ENCODE results near the gene CDK11B.
"Not testable (repeated sequence)": the region's sequence is repeated elsewhere in the genome, so short reads cannot be mapped to it uniquely, and the experiment has no call there.

The CDK11B gene

DNA sequence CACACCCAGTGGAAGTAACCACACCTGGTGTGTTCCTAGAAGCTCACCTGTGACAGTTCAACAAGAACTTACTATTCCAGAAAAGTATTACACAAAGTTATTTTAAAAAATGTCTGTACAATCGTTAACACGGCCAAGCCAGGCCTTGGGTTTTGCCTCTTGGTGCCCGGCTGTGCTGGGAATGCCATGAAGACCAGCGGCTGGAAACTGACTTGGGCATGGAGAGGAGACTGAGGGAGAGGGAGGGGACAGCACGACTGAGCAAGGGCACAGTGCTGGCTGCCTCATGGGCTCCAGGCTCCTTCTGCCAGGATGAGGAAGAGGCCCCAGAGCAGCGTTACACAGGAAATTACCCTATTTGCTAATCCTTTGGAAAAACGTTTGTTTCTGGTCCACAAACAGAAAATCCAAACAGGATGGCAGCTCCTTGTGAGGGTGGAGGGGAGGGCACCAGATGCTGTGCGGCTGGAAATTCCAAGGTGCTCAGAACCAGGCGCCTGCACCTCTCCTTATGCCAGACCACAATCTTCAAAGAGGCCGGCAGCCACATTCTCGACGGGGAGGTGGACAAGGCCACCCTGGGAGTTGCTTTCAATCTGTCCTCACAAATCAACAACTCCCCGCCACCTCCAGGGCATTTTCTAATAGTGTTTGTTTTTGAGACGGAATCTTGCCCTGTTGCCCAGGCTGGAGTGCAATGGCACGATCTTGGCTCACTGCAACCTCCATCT lies 4.2 kb upstream of the CDK11B start:
- in situ Hi-C loops (cut with HindIII; ENCODE audit: low sequenced_read_pairs), result not testable (repeated sequence)

DNA sequence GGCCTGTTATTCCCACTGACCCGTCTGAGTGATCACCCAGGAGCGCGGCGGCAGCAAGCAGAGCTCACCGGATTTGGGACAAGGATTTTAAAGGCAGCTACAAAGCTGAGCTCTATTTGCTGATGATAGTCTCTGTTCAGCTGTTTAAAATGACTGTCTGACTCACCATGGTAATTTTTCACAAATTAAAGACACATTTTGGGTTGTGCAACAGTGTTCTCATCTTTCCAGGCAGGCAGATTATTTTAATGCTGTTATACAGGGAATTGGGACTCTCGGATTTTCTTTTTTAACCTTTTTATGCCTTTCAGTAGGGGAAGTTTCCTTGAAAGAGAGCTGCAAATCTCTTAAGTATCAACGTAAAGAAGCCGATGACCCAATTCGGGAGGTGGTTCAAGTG lies 3.6 kb upstream of the CDK11B start:
- in situ Hi-C loops (cut with HindIII; ENCODE audit: low sequenced_read_pairs), result not testable (repeated sequence)

DNA sequence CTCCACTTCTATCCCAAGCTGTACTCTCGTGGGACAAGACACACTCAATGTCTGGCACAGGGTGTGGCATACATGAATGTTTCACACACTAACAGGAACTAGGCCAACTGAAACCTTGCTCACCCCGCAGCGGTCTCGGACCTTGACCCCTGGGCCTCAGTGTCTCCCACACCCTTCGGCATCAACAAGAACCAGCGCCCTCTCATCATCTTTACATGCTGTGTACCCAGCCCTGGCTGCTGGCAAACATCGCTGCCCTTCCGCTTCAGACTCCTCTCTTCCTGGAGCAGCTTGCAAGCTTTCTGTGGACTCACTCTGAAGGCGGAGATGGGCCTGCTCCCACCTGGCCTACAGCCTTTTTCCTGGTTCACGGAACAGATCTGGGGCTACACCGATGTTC lies 10.5 kb downstream of the CDK11B start:
- in situ Hi-C loops (cut with HindIII; ENCODE audit: low sequenced_read_pairs), result not testable (repeated sequence)

DNA sequence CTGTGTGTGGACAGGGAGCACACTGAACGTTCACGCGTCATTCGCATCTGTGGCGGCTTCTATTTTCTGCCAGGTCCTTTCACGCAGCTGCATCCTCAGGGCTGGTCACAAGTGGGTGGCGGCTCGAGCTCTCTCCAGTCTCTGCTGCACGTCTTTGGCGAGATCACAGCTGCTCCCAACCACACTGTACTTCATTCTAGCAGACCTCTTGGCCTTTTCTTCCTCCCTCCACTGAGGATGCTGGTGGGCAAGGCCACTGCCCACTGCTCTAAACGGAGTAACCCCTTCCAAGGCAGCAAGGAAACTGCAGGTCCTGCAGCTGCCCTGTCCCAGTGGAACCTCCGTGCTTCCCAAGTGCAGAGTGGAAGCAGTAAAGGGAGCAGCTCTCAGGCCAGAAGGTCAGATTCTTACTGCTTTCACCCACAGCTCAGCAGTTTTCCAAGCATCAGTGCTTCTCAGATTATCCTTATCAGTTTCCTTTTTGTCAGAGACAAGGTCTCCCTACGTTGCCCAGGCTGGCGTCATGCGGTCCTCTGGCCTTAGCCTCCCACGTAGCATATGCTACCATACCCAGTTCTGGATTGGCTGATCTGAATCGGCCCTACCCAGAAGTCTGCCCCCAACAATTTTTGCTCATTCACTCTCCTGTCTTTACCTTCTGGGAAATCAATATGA lies 11.1 kb downstream of the CDK11B start:
- in situ Hi-C loops (cut with HindIII; ENCODE audit: low sequenced_read_pairs), result not testable (repeated sequence)

DNA sequence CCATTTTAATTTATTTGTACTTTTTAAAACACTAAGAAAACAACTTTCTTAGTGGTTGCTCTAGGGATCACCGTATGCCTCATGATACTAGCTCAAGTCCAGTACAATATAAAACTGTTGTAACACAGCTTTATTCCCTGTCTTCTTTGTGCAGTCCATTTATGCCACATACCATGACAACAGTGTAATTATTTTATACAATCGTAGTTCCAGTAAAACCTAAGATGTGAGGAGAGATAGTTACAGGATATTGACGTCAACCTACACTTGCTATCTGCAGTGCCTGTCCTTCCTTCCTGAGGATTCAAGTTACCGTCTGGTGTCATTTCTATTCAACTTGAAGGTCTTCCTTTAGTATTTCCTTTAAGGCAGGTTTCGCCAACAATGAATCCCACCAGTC lies 12.5 kb downstream of the CDK11B start:
- in situ Hi-C loops (cut with HindIII; ENCODE audit: low sequenced_read_pairs), result not testable (repeated sequence)

DNA sequence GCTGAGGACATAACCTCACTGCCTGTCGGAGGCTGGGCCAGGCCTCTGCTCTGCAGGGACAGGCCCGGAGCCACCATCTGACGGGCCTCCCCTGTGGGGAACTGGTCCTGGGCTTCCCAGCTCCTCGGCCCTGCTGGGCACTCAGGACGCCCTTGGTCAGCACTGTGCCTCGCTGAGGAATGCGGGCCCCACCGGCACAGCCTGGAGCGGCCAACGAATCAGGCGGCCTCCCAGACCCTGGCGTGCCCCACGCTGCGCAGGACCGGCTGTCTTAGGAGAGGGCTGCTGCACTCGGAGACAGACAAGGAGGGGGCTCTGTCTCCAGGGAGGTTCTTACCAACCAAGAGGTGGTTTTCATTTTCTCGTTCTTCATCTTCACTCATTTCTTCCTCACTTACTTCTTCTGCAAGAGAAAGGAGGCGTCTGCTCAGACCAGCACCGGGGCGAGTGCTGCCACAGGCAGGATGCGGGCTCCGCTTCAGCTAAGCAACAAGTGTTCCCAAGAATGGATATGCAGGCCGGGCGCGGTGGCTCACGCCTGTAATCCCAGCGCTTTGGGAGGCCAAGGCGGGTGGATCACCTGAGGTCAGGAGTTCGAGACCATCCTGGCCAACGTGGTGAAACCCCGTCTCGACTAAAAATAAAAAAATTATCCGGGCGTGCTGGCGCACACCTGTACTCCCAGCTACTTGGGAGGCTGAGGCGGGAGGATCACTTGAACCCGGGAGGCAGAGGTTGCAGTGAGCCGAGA lies 17.9 kb downstream of the CDK11B start:
- in situ Hi-C loops (cut with HindIII; ENCODE audit: low sequenced_read_pairs), result not testable (repeated sequence)

DNA sequence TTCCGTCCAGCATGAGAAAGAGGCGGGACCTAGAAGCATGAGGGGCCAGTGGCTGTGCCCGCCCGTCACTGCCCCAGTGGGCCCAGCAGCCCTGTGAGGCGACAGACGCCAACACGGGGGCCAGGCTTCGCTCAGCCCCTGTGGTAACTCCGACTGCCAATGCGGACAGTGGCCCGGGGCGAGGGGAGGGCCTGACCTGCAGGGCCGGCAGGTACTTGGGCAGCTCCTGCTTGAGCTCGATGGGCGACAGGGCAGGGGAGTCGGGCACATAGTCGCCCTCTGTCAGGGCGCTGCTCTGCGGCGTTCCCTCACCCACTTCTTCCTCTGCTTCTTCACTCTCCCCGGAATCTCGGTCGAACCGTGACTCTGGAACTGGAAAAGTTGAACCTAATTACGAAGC lies 18.7 kb downstream of the CDK11B start:
- in situ Hi-C loops (cut with HindIII; ENCODE audit: low sequenced_read_pairs), result not testable (repeated sequence)

DNA sequence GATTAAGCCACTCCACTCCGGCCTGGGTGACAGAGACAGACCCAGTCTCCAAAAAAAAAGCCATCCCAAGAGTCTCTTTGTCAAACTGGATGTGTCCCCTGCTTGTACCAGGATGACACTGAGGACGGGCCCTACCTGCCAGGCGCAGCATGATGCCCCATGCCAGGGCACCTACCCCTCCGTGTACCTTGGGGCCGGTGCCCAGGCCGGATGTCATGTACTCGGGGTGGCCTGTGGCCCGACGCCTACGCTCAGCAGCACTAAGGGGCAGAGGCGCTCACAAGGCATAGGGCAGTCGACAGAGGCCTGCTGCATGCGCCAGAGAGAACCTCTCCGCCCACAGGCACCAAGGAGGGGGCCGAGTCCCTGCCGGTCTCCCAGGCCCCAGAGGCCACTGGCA lies 19.4 kb downstream of the CDK11B start:
- in situ Hi-C loops (cut with HindIII; ENCODE audit: low sequenced_read_pairs), result not testable (repeated sequence)

DNA sequence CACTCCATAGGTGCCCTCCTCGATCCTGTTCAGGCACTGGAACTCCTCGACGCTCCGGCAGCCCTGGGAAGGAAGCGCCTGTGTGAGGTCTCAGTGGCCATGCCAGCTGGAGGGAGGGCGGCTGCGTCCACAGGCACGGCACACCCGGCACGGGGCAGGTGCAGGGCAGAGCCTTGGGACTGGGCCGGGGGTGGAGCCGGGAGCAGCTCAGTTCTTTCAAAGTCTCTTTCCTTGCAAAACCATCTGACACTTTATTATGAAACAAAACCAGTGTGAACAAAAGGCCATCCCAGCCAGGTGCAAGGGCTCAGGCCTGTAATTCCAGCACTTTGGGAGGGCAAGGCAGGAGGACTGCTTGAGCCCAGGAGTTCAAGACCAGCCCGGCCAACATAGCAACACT lies 20.3 kb downstream of the CDK11B start:
- in situ Hi-C loops (cut with HindIII; ENCODE audit: low sequenced_read_pairs), result not testable (repeated sequence)

DNA sequence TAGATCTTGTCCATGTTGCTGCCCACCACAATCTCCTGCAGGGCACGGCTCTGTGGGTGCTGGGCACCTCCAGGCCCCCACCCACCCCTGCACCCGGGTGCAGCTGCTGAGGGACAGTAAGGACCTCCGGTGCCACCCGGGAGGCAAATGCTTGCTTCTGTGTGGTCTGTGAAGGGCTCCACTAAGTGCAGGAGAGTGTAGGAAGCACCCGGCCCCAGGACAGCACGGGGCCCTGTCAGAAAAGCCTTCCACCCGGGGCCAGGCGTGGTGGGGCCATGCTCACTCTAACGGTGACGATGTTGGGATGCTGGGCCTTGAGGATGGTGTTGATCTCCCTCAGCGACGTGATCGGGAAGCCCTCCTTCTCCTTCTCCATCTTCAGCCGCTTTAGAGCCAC lies 21.3 kb downstream of the CDK11B start:
- in situ Hi-C loops (cut with HindIII; ENCODE audit: low sequenced_read_pairs), result not testable (repeated sequence)

DNA sequence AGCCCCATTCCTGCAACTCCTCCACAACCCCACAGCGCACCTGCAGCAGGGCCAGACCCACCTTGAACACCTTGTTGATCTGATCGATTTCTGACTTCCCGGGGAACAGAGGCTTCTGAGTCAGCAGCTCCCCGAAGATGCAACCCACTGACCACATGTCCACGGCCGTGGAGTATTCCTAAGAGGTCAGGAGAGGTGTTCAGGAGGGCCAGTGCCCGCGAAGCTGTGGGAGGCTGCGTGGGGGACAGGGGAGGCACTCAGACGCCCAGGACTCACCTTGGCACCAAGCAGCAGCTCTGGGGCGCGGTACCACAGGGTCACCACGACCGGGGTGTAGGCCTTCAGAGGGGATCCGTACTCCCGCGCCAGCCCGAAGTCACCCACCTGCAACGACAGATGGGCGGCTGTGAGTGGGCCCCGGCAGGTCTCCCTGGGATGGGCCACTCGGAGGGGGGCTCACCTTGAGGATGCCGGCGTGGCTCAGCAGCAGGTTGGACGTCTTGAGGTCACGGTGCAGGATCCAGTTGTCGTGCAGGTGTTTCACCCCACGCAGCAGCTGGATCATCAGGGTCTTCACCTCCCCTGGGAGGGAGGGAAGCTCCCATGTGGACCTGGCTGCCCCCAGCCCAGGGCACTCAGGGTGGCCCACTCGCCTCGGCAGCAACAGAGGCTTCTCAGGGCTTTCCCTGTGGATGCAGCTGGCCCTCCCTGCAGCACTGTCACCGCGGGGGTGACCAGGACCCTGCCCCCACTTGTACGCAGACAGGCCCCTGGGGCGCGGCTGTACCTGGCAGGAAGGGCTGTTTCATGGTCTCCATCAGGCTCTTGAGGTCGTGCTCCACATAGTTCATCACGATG lies 22.0 kb downstream of the CDK11B start:
- in situ Hi-C loops (cut with HindIII; ENCODE audit: low sequenced_read_pairs), result not testable (repeated sequence)

DNA sequence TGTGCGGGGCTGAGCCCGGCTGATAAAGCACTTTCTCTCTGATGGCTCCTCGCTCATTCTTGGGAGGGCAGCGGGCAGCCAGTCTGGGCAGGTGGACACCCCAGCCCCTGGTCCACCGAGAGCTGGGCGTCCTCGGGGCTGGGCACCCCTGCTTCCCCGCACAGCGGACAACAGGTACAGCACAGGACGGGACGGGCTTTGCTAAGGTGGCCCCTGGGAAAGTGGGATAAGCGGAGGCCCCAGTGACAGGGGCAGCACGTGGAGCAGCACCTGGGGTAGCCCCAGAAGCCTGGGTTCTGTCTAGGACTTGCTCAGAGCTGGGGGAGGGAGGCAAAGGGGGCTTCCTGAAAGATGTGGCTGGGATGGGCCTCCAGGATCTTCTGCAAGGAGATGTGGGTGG lies 24.2 kb downstream of the CDK11B start:
- in situ Hi-C loops (cut with HindIII; ENCODE audit: low sequenced_read_pairs), result not testable (repeated sequence)

DNA sequence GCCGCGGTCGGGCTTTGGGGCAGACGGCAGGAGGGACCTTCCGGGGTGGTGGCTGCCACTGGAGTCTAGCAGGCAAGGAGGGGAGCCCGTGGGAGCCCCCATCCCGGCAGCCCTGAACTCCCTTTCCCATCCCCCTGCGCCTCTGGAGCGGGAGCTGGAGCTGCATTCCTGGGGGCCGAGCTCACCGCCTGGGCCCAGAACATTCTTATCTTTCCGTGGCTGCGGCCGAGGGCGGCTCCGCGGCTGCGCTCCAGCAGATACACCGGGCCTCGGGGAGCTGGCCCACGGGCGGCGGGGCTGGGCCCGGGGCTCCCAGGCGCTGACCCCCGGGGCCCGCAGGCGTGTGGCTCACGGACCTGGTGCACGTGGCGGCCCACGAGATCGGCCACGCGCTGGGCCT lies 25.4 kb downstream of the CDK11B start:
- in situ Hi-C loops (cut with HindIII; ENCODE audit: low sequenced_read_pairs), result not testable (repeated sequence)

DNA sequence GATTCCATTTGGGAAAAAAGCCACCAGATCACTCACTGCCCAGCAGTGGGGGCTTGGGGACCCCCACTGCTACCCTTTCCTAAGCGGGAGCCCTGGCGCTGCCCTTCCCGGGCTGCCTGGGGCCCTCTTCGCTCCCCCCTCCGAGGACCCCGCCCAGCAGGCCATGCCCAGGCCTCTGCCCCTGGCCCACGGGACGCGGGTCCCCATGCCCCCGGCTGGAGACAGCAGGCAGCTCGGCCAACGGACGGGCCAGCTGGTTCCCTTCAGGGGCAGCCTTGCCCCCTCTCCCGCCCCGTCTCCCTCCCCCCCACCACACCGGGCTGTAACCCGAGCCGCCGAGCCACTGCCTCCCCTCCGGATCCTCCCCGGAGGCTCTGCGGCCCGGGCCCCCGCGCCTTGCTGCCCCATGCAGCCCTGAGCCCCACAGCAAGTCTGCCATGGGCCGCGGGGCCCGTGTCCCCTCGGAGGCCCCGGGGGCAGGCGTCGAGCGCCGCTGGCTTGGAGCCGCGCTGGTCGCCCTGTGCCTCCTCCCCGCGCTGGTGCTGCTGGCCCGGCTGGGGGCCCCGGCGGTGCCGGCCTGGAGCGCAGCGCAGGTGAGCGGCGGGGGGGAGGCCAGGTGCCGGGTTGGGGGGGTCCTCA lies 26.9 kb downstream of the CDK11B start, which contains the start of gene MMP23B:
MMP23B (plus strand) TSS at position 392 of the 639 bp plus-strand sequence; CDS start at position 438, 46 bp downstream.
- in situ Hi-C loops (cut with HindIII; ENCODE audit: low sequenced_read_pairs), result no loop called here

DNA sequence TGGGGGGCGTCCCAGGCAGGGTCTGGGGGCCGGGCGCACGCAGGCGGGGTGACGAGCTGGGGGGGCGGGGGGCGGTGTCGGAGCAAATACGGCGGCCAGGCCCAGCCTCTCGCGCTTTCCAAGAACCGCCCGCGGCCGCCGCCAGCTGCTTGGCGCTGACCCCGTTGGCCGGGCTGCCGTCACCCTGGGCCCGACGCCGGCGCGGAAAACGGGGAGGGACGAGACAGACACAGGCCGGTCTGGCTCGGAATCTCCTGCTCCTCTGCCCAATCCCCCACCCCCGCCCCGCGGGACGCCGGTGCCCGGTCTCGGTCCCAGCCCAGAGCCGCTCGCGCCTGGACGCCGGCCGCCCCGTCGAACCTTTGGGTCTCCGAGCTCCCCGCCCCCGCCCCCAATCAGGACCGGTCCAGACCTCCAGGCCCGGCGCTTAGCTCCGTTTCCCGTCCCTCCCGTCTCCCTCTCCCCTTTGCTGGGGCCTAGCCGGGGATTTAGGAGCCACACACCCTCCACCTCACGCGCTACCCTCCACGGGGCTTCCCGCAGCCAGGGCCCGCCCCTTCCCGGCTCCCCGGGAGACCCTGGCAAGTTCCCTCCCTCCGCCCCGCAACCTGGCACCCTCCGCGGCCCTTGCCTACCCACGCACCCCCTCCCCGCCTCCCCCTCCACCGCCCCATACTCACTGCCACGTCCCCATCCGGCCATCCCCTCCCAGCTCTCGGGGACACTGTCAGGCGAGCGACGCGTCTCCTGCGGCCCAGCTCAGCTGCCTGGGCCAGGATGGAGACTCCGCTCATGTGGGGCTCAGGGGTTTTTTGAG lies 27.6 kb downstream of the CDK11B start:
- in situ Hi-C loops (cut with HindIII; ENCODE audit: low sequenced_read_pairs), result no loop called here

DNA sequence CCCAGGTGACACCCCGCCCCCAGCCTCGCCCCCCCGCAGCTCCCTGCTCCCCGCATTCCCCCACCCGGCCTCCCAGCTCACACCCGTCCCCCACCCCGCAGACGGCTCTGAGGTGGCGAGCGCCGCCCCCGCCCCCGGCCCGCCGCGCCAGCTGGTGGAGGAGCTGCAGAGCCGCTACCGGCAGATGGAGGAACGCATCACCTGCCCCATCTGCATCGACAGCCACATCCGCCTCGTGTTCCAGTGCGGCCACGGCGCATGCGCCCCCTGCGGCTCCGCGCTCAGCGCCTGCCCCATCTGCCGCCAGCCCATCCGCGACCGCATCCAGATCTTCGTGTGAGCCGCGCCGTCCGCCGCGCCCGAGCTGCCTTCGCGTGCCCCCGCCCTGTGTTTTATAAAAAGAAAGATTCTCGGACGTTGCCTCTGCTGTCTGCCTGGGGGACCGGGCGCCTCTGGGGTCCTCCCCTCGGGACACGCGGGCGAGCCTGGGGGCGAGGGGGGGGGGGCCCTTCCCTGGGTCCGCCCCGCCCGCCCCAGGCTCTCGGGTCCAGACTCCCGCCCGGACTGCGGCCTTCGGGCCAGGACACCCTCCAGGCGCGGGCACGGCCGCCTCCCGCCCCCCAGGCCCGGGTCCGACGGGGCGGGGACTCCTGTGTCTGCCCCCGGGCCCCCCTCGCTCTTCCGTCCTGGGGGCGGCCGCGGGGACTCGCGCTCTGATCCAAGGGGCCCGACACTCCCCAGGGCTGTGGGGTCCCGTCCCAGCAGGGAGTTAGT lies 28.4 kb downstream of the CDK11B start:
- in situ Hi-C loops (cut with HindIII; ENCODE audit: low sequenced_read_pairs), result no loop called here

DNA sequence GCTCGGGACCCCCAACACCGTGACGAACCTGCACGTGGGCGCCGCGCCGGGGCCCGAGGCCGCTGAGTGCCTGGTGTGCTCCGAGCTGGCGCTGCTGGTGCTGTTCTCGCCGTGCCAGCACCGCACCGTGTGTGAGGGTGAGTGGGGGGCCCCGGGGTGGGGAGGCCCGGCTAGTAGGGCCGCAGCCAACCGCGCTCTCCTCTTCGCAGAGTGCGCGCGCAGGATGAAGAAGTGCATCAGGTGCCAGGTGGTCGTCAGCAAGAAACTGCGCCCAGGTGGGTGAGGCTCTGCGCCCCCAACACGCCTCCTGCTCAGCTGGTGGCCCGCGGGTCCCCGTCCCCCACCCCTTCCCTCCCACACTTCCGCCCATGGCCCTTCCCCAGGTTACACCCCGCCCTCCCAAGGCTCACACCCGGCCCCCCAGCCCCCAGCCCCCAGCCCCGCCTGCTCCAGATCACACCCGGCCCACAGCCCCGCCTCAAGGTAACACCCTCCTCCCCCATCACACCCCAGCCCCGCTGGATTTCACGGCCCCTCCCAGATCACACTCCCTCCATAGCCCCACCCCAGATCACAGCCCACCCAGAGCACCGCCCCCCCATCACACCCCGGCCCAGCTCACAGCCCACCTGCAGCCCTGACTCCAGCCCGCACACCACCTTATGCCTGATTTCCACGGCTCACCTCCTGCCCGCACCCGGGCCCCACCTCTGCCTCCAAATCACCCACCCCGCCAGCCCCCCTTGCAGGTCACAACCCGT lies 29.2 kb downstream of the CDK11B start:
- in situ Hi-C loops (cut with HindIII; ENCODE audit: low sequenced_read_pairs), result no loop called here

Measured in endothelial cell of hepatic sinusoid (primary cell).